ENCODE results near the gene GLYAT.

GLYAT gene

GRCh38 chr11:58765078-58765477 is 33.3 kb upstream of the GLYAT start:
- TF ChIP-seq, protein P1, sequence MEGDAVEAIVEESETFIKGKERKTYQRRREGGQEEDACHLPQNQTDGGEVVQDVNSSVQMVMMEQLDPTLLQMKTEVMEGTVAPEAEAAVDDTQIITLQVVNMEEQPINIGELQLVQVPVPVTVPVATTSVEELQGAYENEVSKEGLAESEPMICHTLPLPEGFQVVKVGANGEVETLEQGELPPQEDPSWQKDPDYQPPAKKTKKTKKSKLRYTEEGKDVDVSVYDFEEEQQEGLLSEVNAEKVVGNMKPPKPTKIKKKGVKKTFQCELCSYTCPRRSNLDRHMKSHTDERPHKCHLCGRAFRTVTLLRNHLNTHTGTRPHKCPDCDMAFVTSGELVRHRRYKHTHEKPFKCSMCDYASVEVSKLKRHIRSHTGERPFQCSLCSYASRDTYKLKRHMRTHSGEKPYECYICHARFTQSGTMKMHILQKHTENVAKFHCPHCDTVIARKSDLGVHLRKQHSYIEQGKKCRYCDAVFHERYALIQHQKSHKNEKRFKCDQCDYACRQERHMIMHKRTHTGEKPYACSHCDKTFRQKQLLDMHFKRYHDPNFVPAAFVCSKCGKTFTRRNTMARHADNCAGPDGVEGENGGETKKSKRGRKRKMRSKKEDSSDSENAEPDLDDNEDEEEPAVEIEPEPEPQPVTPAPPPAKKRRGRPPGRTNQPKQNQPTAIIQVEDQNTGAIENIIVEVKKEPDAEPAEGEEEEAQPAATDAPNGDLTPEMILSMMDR (IDR thresholded peaks at IDR 0.05; ENCODE audit: poor library complexity, severe bottlenecking): no peak
- Histone ChIP-seq H3K9me3 (ENCODE audit: severe bottlenecking) (no peaks in the 10 kb centered on the region), H3K4me3 (ENCODE audit: severe bottlenecking) (no peak overlapping the region), H3K27me3 (ENCODE audit: insufficient read depth, poor library complexity, severe bottlenecking) (no peaks in the 10 kb centered on the region), H3K4me1 (ENCODE audit: insufficient read depth, poor library complexity, severe bottlenecking) (no peaks in the 10 kb centered on the region), H3K36me3 (ENCODE audit: low read depth) (no peaks in the 10 kb centered on the region), H3K27ac (ENCODE audit: poor library complexity, severe bottlenecking) (no peak overlapping the region)
- ATAC-seq (ENCODE audit: low read depth): no peak
- no peak for DNase-seq (ENCODE audit: low spot score)

- Histone ChIP-seq H3K9me3 (ENCODE audit: severe bottlenecking) (no peaks in the 10 kb centered on the region), H3K36me3 (ENCODE audit: low read depth) (no peaks in the 10 kb centered on the region), H3K27ac (ENCODE audit: poor library complexity, severe bottlenecking) (no peak overlapping the region), H3K27me3 (ENCODE audit: insufficient read depth, poor library complexity, severe bottlenecking) (no peaks in the 10 kb centered on the region), H3K4me1 (ENCODE audit: insufficient read depth, poor library complexity, severe bottlenecking) (no peaks in the 10 kb centered on the region), H3K4me3 (ENCODE audit: severe bottlenecking) (no peak overlapping the region)
- no peak for ATAC-seq (ENCODE audit: low read depth)
- TF ChIP-seq, protein P1 (IDR thresholded peaks at IDR 0.05; ENCODE audit: poor library complexity, severe bottlenecking): no peak
- no peak for DNase-seq (ENCODE audit: low spot score)
These were observed 31.4 kb upstream of the GLYAT start for GRCh38 chr11:58763120-58763490.

DNA sequence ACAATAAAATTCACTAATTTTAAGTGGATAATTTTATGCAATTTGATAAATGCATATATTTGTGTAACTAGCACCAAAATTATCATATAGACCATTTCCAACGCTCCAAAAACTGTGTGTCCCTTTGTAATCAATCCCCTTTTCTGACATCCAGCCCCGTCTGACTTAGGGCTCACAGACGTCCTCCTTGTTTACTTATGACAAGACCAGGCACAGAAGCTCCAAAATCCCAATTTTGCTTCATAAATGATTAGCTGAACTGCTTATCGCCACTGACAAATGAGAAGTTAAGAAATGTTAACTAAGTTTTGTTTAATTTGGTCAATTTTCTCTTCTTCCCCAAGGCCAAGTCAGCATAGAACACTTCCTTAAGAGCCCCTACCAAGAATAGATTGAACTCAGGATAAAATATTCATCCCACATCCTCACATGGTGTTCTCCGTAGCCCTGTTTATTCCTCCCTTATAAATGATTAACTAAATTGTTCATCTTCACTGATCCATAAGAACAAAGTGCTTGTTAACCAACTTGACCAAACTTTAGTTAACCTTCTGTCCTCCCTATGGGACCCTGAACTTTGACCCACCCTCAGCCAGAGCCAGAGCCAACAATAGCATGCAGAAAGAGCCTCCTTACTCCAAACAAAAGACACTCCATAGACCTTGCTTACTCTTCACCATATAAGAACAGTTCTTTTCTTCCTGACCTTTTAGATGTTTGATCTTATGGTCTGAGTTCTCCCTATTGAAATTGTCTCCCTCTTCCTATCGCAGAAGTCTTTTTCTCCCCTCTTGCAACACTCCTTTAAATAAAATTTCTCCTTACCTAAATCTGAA is 30.8 kb upstream of the GLYAT start:
- Histone ChIP-seq H3K4me1 (ENCODE audit: insufficient read depth, poor library complexity, severe bottlenecking) (no peaks in the 10 kb centered on the region), H3K27me3 (ENCODE audit: insufficient read depth, poor library complexity, severe bottlenecking) (no peaks in the 10 kb centered on the region), H3K36me3 (ENCODE audit: low read depth) (no peaks in the 10 kb centered on the region), H3K27ac (ENCODE audit: poor library complexity, severe bottlenecking) (no peak overlapping the region), H3K4me3 (ENCODE audit: severe bottlenecking) (no peak overlapping the region), H3K9me3 (ENCODE audit: severe bottlenecking) (no peaks in the 10 kb centered on the region)
- TF ChIP-seq, protein P1 (IDR thresholded peaks at IDR 0.05; ENCODE audit: poor library complexity, severe bottlenecking): no peak
- ATAC-seq (ENCODE audit: low read depth): no peak
- DNase-seq (ENCODE audit: low spot score): no peak

DNA sequence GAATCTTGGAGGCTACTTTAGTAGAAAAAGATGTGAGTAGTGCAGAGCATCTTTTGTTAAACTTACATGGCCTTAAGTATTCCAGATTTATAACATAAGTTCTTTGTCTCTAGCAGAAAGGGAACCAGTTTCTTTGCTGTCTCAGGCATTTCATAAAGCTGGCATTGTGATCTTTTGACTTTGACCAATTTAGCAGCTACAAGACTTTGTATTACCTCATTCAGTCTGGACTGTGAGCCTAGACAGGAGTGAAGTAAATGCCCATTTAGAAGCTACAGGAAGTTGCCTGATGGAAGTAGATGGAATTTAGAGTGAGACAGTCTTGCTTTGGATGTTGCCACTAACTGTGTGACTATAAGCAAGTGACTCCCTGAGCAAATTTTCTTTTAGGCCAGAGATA is 25.7 kb upstream of the GLYAT start:
- no peak overlapping the region for H3K4me3 ChIP-seq (ENCODE audit: severe bottlenecking)
- ATAC-seq (ENCODE audit: low read depth) (no peak), DNase-seq (ENCODE audit: low spot score) (no peak)
- no peaks in the 10 kb centered on the region for H3K36me3 ChIP-seq (ENCODE audit: low read depth)
- no peaks in the 10 kb centered on the region for H3K9me3 ChIP-seq (ENCODE audit: severe bottlenecking)
- H3K27ac ChIP-seq (ENCODE audit: poor library complexity, severe bottlenecking): no peak overlapping the region
- TF ChIP-seq, protein P1 (IDR thresholded peaks at IDR 0.05; ENCODE audit: poor library complexity, severe bottlenecking): no peak
- no peaks in the 10 kb centered on the region for H3K4me1 ChIP-seq (ENCODE audit: insufficient read depth, poor library complexity, severe bottlenecking)
- no peaks in the 10 kb centered on the region for H3K27me3 ChIP-seq (ENCODE audit: insufficient read depth, poor library complexity, severe bottlenecking)

DNA sequence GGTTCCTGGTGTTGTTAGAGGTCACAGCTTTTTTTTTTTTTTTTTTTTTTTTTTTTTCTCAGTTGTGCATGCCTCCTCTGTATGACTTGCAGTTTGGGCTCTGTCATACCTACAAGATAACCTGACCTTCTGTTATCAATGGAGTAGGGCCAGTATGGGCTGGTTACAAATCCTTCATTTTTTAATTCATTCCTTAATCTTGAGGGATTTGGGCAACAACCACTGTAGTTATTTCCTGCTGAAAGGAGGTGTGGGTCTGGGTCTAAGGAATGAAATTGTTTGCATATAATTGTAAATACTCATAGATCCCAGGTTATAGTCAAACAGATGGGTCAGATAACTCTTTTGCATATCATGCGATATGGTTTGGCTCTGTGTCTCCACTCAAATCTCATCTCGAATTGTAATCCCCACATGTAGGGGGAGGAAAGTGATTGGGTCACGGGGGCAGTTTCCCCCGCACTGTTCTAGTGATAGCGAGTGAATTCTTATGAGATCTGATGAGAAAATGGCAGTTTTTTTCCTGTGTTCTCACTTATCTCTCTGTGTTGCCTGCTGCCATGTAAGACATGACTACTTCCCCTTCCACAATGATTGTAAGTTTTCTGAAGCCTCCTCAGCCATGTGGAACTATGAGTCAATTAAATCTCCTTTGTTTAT is 14.1 kb upstream of the GLYAT start:
- Histone ChIP-seq H3K4me3 (ENCODE audit: severe bottlenecking) (no peak overlapping the region), H3K27ac (ENCODE audit: poor library complexity, severe bottlenecking) (no peak overlapping the region), H3K9me3 (ENCODE audit: severe bottlenecking) (no peaks in the 10 kb centered on the region), H3K4me1 (ENCODE audit: insufficient read depth, poor library complexity, severe bottlenecking) (no peaks in the 10 kb centered on the region), H3K27me3 (ENCODE audit: insufficient read depth, poor library complexity, severe bottlenecking) (no peaks in the 10 kb centered on the region), H3K36me3 (ENCODE audit: low read depth) (no peaks in the 10 kb centered on the region)
- TF ChIP-seq, protein P1 (IDR thresholded peaks at IDR 0.05; ENCODE audit: poor library complexity, severe bottlenecking): no peak
- DNase-seq (ENCODE audit: low spot score) (no peak), ATAC-seq (ENCODE audit: low read depth) (no peak)

Data from RWPE2 (cell line).